Uterus (tissue), 4 donors: ENCODE results near the gene DDHD1. TPM values are rescaled to one million over a fixed set of nuclear protein-coding genes. Genes with fewer than 3 reads are reported as not detected.

ENCODE experiments used
- DNase-seq, 2 donors: peaks; one replicate each; pipeline ENCODE4 v3.0.0-alpha.2; 2019 to 2020
- H3K27ac ChIP-seq, 2 donors: fragments of 200-600 bp; sonication (generic); 1 replicate in 1 of 2; 2 replicates in 1 of 2; pipeline ENCODE4 v1.5.1; 2016 to 2018
- H3K27me3 ChIP-seq, 2 donors: fragments of 200-600 bp; sonication (generic); one replicate each; pipeline ENCODE4 v1.5.1; 2018 to 2019; ENCODE audit warnings: control low read depth in 1 of 2
- H3K36me3 ChIP-seq, 2 donors: fragments of 200-600 bp; sonication (generic); one replicate each; pipeline ENCODE4 v1.5.1; 2019; ENCODE audit warnings: control low read depth in 1 of 2
- H3K4me1 ChIP-seq, 2 donors: fragments of 200-600 bp; sonication (generic); one replicate each; pipeline ENCODE4 v1.5.1; 2018 to 2019; ENCODE audit warnings: control low read depth in 1 of 2
- H3K4me3 ChIP-seq, 2 donors: fragments of 200-600 bp; sonication (generic); 1 replicate in 1 of 2; 2 replicates in 1 of 2; pipeline ENCODE4 v1.5.1; 2018 to 2019; ENCODE audit warnings: mild to moderate bottlenecking in 1 of 2
- H3K9me3 ChIP-seq, 2 donors: fragments of 200-600 bp; sonication (generic); one replicate each; pipeline ENCODE4 v1.5.1; 2019; ENCODE audit warnings: control low read depth in 1 of 2
- POLR2A ChIP-seq, 2 donors: fragments of 450-650 bp; IDR thresholded peaks; one replicate each; pipeline ENCODE4 v1.6.1; 2016; ENCODE audit warnings: antibody characterized with exemption in 2 of 2, mild to moderate bottlenecking in 1 of 2, moderate library complexity in 1 of 2
- intact Hi-C: fragments of 100-400 bp; cut with DNase I; formaldehyde crosslinking; loops from one replicate; pipeline ENCODE4 v1.15.1; 2023; ENCODE audit warnings: low total_unique reads
- total RNA-seq, 4 donors: library from RNA; depleted of rRNA in 3 of 4; stranded (reverse); fragments of >200 nt in 3 of 4; gene quantifications; one replicate each; pipeline versions ENCODE4 v1.1.0 to v1.2.4, GENCODE V29; 2014 to 2023
- TF ChIP-seq, protein P1 (sequence below), 4 experiments: fragments of 200-600 bp in 2 of 4; fragments of 450-650 bp in 2 of 4; sonication (generic) in 2 of 4; IDR thresholded peaks; one replicate each; pipeline ENCODE4 v1.5.1; 2016 to 2019; ENCODE audit warnings: antibody characterized with exemption in 4 of 4, mild to moderate bottlenecking in 2 of 4, moderate library complexity in 1 of 4
- donor health status: DM: yes; HTN: yes; CAD: no.

DDHD1 gene
- total RNA-seq, 4 donors from 2014 or later = 25.1 to 38.5 (median 30.7) TPM

DNA sequence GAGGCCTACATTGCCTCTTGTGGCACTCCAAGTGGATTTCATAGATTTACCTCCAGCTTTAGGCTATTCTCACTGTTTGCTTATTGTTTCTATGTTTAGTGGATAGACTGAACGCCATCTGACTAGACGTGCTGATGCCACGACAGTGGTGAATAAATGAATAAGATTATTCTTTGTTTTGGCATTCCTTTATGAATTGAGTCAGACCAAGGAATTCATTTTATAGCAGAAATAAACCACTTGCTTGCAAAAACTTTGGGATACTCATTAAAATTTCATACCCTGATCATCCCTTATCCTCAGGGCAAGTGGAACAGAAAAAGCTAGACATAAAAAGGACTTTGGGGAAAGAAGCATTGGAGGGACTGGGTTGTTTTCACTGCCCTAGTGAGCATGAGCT is 130.5 kb downstream of the DDHD1 start:
- Histone ChIP-seq H3K27ac (no peak overlapping the region), H3K27me3 (no peaks in the 10 kb centered on the region)

DNA sequence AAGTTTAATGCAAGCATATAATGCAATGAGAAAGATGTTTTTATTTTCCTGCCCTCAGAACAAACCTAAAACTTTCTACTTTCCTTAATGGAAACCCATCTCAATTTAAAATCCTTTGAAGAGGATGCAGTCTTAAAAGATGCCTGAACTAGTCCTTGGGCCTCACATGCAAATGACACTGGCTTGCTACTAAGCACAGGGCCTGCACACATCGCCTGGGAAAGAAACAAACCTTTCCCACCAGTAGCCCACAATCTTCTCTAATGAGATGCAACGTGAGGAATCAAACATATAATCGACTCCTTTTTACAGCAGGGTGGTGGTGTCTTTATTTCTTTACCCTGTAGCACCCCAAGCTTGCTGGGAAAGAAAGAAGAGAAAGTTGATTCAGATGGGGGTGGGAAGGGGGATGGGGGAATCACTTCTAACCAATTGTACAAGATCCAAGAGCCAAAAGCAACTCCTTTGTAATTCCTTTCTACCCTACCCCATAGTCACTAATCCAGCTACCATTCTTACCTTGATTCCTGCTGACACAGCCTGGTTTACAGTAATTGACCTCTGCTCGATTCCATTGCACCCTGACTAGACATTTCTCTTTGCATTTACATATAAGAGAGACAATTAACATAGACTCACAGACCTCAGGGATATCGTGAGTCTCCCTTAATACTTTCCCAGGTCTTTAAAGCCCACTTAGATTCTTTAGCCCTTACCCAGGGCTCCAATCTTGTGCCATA is 132.8 kb downstream of the DDHD1 start:
- H3K4me3 ChIP-seq = no peak overlapping the region
- H3K36me3 ChIP-seq = no peaks in the 10 kb centered on the region
- intact Hi-C loops = no loop called here
- no peaks in the 10 kb centered on the region for H3K27me3 ChIP-seq
- TF ChIP-seq, protein P1, sequence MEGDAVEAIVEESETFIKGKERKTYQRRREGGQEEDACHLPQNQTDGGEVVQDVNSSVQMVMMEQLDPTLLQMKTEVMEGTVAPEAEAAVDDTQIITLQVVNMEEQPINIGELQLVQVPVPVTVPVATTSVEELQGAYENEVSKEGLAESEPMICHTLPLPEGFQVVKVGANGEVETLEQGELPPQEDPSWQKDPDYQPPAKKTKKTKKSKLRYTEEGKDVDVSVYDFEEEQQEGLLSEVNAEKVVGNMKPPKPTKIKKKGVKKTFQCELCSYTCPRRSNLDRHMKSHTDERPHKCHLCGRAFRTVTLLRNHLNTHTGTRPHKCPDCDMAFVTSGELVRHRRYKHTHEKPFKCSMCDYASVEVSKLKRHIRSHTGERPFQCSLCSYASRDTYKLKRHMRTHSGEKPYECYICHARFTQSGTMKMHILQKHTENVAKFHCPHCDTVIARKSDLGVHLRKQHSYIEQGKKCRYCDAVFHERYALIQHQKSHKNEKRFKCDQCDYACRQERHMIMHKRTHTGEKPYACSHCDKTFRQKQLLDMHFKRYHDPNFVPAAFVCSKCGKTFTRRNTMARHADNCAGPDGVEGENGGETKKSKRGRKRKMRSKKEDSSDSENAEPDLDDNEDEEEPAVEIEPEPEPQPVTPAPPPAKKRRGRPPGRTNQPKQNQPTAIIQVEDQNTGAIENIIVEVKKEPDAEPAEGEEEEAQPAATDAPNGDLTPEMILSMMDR (IDR thresholded peaks at IDR 0.05) = no peak
- TF ChIP-seq POLR2A (IDR thresholded peaks at IDR 0.05) = no peak
- no peaks in the 10 kb centered on the region for H3K4me1 ChIP-seq
- H3K9me3 ChIP-seq = no peaks in the 10 kb centered on the region
- no peak for DNase-seq
- no peak overlapping the region for H3K27ac ChIP-seq

More for the DNA sequence above, 130.5 kb downstream of the DDHD1 start:
- TF ChIP-seq POLR2A (IDR thresholded peaks at IDR 0.05) = no peak
- TF ChIP-seq, protein P1 (IDR thresholded peaks at IDR 0.05) = no peak
- no peaks in the 10 kb centered on the region for H3K36me3 ChIP-seq
- no peak for DNase-seq
- H3K4me3 ChIP-seq = no peak overlapping the region
- H3K4me1 ChIP-seq = no peaks in the 10 kb centered on the region
- intact Hi-C loops = no loop called here
- H3K9me3 ChIP-seq = no peaks in the 10 kb centered on the region

DNA sequence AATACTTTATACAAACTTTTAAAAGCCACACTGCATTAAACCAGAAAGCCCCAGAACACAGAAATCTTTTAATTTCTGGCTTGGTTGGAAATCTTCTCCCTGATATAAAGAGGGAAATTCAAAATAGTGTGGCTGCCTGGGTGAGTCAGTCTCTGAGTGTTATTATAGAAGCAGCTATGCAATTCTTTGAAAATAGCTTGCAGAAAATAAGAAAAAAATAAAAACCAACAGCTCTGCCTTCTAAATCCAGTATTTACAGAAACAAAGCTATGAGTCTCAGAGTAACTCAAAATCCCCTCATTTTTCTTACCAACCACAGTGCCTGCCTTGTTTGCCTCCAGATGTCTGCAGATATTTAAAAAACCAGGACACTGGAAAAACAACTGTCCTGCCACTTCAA is 133.7 kb downstream of the DDHD1 start:
- intact Hi-C loops = no loop called here
- DNase-seq = no peak
- TF ChIP-seq, protein P1 (IDR thresholded peaks at IDR 0.05) = no peak
- TF ChIP-seq POLR2A (IDR thresholded peaks at IDR 0.05) = no peak
- no peaks in the 10 kb centered on the region for H3K9me3 ChIP-seq
- H3K4me3 ChIP-seq = no peak overlapping the region
- no peaks in the 10 kb centered on the region for H3K4me1 ChIP-seq
- H3K27me3 ChIP-seq = no peaks in the 10 kb centered on the region
- no peak overlapping the region for H3K27ac ChIP-seq
- H3K36me3 ChIP-seq = no peaks in the 10 kb centered on the region

DNA sequence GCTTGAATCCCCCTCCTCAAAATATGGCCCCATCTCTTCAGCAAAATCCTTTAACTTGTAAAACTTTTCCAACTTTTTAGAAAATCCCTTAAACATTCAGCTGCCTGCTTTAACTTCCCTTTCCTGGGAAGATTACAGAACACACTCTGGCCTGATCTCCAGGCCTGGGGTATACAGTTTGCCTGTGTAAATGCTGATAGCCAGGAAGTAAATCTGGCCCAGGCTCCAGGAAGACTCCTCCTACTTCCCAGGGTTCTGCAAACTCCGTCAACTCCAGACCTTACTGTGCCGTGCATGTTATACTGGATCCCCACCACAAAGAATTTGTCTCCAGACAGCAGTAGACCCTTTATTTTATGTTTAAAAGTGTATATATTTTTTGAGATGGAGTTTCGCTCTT is 135.3 kb downstream of the DDHD1 start:
- no peak for TF ChIP-seq POLR2A (IDR thresholded peaks at IDR 0.05)
- TF ChIP-seq, protein P1 (IDR thresholded peaks at IDR 0.05) = no peak
- no peaks in the 10 kb centered on the region for H3K9me3 ChIP-seq
- no peaks in the 10 kb centered on the region for H3K36me3 ChIP-seq
- DNase-seq = no peak
- no peak overlapping the region for H3K27ac ChIP-seq
- no peaks in the 10 kb centered on the region for H3K4me1 ChIP-seq
- intact Hi-C loops = no loop called here
- no peak overlapping the region for H3K4me3 ChIP-seq
- H3K27me3 ChIP-seq = no peaks in the 10 kb centered on the region

DNA sequence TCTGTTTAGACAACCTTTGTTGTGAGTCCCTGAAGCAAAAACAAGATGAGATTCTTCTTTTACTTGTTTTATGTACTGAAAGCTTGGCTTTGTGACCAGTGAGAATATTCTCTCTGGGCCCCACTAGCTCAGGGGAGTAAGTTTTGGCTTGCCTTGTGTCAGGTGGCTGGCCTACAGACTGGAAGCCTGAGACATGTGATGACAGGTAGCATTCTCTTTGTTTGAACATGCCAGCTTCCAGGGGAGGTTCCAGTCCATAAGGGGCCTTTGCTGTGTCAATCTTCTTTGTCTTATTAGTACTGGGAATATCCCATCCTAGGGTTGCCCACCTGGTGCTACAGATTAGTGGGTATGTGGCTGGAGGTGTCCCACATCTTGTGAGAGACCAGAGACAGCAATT is 136.2 kb downstream of the DDHD1 start:
- Histone ChIP-seq H3K27me3 (no peaks in the 10 kb centered on the region), H3K27ac (no peak overlapping the region), H3K4me1 (no peaks in the 10 kb centered on the region), H3K4me3 (no peak overlapping the region), H3K36me3 (no peaks in the 10 kb centered on the region), H3K9me3 (no peaks in the 10 kb centered on the region)
- no peak for DNase-seq
- TF ChIP-seq, protein P1 (IDR thresholded peaks at IDR 0.05) = no peak
- no peak for TF ChIP-seq POLR2A (IDR thresholded peaks at IDR 0.05)
- intact Hi-C loops = no loop called here
